Fibroblast of lung (primary cell): ENCODE data around the gene CLASP1.
"Not testable (repeated sequence)": the region's sequence is repeated elsewhere in the genome, so short reads cannot be mapped to it uniquely, and the experiment has no call there.

Experiments used
- EZH2 ChIP-seq: IDR thresholded peaks from 2 replicates; pipeline ENCODE4 v1.5.1; 2012; ENCODE audit warnings: low read length, control low read depth, mild to moderate bottlenecking; ENCODE audit errors: missing control alignments
- TF ChIP-seq, protein P1 (sequence below), 2 donors: IDR thresholded peaks in 1 of 2; conservative IDR thresholded peaks in 1 of 2; 1 replicate in 1 of 2; 2 replicates in 1 of 2; pipeline ENCODE4 v1.5.1; 2011 to 2012; ENCODE audit warnings: low read length in 2 of 2, control low read depth in 1 of 2, inconsistent platforms in 1 of 2, low read depth in 1 of 2, mild to moderate bottlenecking in 1 of 2

- TF ChIP-seq, protein P1, sequence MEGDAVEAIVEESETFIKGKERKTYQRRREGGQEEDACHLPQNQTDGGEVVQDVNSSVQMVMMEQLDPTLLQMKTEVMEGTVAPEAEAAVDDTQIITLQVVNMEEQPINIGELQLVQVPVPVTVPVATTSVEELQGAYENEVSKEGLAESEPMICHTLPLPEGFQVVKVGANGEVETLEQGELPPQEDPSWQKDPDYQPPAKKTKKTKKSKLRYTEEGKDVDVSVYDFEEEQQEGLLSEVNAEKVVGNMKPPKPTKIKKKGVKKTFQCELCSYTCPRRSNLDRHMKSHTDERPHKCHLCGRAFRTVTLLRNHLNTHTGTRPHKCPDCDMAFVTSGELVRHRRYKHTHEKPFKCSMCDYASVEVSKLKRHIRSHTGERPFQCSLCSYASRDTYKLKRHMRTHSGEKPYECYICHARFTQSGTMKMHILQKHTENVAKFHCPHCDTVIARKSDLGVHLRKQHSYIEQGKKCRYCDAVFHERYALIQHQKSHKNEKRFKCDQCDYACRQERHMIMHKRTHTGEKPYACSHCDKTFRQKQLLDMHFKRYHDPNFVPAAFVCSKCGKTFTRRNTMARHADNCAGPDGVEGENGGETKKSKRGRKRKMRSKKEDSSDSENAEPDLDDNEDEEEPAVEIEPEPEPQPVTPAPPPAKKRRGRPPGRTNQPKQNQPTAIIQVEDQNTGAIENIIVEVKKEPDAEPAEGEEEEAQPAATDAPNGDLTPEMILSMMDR (conservative IDR thresholded peaks at IDR 0.05 in 1 of 2, IDR thresholded peaks at IDR 0.05 in 1 of 2; ENCODE audit: low read depth in 1 of 2, low read length in 2 of 2): not testable (repeated sequence)
- TF ChIP-seq EZH2: not testable (repeated sequence)
Measured at GRCh38 chr2:121690572-121690971, 41.3 kb upstream of the CLASP1 start.
